NCI-H1105 (cell line): ENCODE measurements around the gene PRR5.
"Not testable (repeated sequence)": the region's sequence is repeated elsewhere in the genome, so short reads cannot be mapped to it uniquely, and the experiment has no call there.

ENCODE experiments used
- DNase-seq: peaks from one replicate; lab custom pipeline; 2025; lab: John Stamatoyannopoulos, UW

The PRR5 gene

GRCh38 chr22:44701824-44702478 is at the start of gene PRR5:
PRR5 (plus strand) TSS chr22:44702204; CDS start chr22:44702475, 271 bp downstream.
- peak; percentile 65 for DNase-seq

- not testable (repeated sequence) for DNase-seq
Measured at GRCh38 chr22:44652866-44653265, 49.1 kb upstream of the PRR5 start.

- no peak for DNase-seq
Measured at GRCh38 chr22:44658311-44658953, 43.6 kb upstream of the PRR5 start.

GRCh38 chr22:44659140-44659539 is 42.9 kb upstream of the PRR5 start:
- no peak for DNase-seq

- DNase-seq: no peak
Measured at GRCh38 chr22:44660051-44660830, 41.8 kb upstream of the PRR5 start.

- DNase-seq: no peak
Measured at GRCh38 chr22:44661070-44661469, 40.9 kb upstream of the PRR5 start.

GRCh38 chr22:44661659-44662569 is 40.1 kb upstream of the PRR5 start:
- DNase-seq: no peak

GRCh38 chr22:44663256-44663999 is 38.6 kb upstream of the PRR5 start:
- DNase-seq: no peak

GRCh38 chr22:44664149-44664548 is 37.9 kb upstream of the PRR5 start:
- DNase-seq: no peak

- DNase-seq: no peak
Measured at GRCh38 chr22:44665115-44665514, 36.9 kb upstream of the PRR5 start.

- DNase-seq: no peak
Measured at GRCh38 chr22:44666207-44666585, 35.8 kb upstream of the PRR5 start.

- DNase-seq: no peak
Measured at GRCh38 chr22:44667276-44667675, 34.7 kb upstream of the PRR5 start.

GRCh38 chr22:44667829-44668189 is 34.2 kb upstream of the PRR5 start:
- no peak for DNase-seq

- DNase-seq: no peak
Measured at GRCh38 chr22:44668190-44668885, 33.7 kb upstream of the PRR5 start.

GRCh38 chr22:44668886-44669521 is 33.0 kb upstream of the PRR5 start:
- no peak for DNase-seq

GRCh38 chr22:44669561-44669976 is 32.4 kb upstream of the PRR5 start:
- DNase-seq: no peak

- no peak for DNase-seq
Measured at GRCh38 chr22:44670220-44670988, 31.6 kb upstream of the PRR5 start.

- no peak for DNase-seq
Measured at GRCh38 chr22:44671742-44672141, 30.3 kb upstream of the PRR5 start.

- no peak for DNase-seq
Measured at GRCh38 chr22:44672632-44673031, 29.4 kb upstream of the PRR5 start.
